GM12891 (cell line): ENCODE measurements around the gene ZNF467.

Source experiments
- POLR2A ChIP-seq: IDR thresholded peaks from 2 replicates; pipeline ENCODE4 v1.6.1; 2011; ENCODE audit warnings: low read depth, low read length, control low read depth
- POLR2AphosphoS5 ChIP-seq: IDR thresholded peaks from 2 replicates; pipeline ENCODE4 v1.6.1; 2011; ENCODE audit warnings: low read depth, low read length, control low read depth
- POU2F2 ChIP-seq: IDR thresholded peaks from 2 replicates; pipeline ENCODE4 v1.6.1; 2011; ENCODE audit warnings: low read depth, mild to moderate bottlenecking, control low read depth, low read length, moderate library complexity
- SPI1 ChIP-seq: IDR thresholded peaks from 2 replicates; pipeline ENCODE4 v1.6.1; 2011; ENCODE audit warnings: low read depth, low read length, control low read depth
- TAF1 ChIP-seq: IDR thresholded peaks from 2 replicates; pipeline ENCODE4 v1.6.1; 2011; ENCODE audit warnings: low read depth, low read length, control low read depth

DNA sequence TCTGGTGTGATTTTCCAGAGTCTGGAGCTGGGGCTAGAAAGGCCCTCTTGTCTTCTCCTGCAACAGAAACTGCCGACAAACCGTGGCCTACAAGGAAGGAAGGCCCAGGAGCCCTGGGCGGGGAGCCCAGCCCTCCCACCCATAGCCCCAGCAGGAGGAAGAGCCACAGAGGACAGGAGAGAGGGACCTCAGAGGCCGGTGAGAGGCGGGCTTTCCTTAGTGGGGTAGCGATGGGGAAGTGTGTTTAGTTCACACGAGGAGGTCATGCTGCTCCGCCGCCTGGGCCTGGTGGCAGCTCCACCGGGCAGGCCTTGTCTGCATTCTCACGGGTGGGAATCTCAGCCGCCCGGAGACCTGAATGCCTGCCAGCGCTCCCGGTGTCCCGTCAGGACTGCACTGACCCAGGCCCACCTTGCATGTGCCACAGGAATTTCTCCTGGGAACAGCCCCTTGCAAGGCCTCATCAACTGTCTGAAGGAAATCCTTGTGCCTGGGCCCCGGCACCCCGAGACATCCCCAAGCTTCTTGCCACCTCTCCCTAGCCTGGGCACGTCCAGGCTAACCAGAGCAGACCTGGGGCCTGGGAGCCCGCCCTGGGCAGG lies 50.9 kb downstream of the ZNF467 start:
- TF ChIP-seq POLR2AphosphoS5 (no peak), TAF1 (no peak), POLR2A (no peak), POU2F2 (no peak), SPI1 (no peak)
